Measurements from ENCODE around the gene EP400.
"Not testable (repeated sequence)": the region's sequence is repeated elsewhere in the genome, so short reads cannot be mapped to it uniquely, and the experiment has no call there.

EP400 gene

GRCh38 chr12:132083941-132084620 is 134.3 kb downstream of the EP400 start:
- DNase-seq (ENCODE audit: low read depth, low spot score), result peak; percentile 78

DNA sequence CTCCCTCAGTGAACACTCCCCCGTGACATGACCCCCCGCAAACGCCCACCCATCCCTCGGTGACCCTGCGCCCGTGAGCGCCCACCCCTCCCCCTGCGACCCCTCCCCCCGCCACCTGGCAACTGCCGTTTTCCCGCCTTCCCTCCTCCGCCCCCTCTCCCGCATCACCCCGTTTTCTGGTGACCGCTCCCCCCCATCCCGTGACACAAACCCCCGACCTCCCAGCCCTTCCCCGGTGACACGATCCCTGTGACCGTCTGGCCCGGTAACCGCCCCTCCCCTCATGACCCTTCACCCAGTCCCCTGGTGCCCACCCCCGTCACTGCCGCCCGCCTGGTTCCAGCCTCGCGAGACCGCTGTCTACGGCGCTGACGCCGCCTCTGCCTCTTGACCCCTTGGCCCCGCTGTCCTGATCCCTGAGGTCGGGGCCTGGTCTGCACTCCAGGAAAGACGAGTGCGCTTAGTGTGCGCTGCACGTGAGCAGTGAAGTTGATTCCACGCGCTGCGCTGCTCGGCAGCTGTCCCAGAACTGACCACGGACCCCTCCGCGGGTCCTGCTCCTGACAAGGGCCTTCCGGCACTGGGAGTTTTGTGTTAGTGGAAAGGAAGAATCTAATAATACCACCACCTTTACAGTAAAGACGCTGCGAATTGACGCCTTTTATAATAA is 135.0 kb downstream of the EP400 start:
- DNase-seq (ENCODE audit: low read depth, low spot score), result no peak

GRCh38 chr12:132085291-132085635 is 135.5 kb downstream of the EP400 start:
- DNase-seq (ENCODE audit: low read depth, low spot score), result no peak

DNA sequence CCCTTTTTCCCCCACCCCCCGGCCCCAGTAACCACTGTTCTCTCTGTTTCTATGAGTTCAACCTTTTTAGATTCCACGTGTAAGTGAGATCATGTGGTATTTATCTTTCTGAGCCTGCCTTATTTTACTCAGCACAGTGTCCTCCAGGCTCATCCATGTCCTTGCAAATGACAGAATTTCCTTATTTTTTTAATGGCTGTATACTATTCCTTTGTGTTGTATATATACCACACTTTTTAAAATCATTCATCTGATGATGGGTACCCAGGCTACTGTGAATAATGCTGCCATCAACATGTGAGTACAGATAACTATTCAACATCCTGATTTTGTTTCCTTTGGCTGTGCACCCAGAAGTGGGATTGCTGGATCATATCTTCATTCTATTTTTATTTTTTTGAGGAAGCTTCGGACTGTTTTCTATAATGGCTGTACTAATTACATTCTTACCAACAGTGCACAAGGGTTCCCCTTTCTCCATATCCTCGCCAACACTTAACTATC is 139.7 kb downstream of the EP400 start:
- no peak for DNase-seq (ENCODE audit: low read depth, low spot score)

GRCh38 chr12:132094269-132094891 is 144.6 kb downstream of the EP400 start:
- DNase-seq (ENCODE audit: low read depth, low spot score), result no peak

- no peak for DNase-seq (ENCODE audit: low read depth, low spot score)
Observed at GRCh38 chr12:132095520-132096409, 146.0 kb downstream of the EP400 start.

- no peak for DNase-seq (ENCODE audit: low read depth, low spot score)
Observed at GRCh38 chr12:132099739-132100138, 150.0 kb downstream of the EP400 start.

- DNase-seq (ENCODE audit: low read depth, low spot score), result no peak
Observed at GRCh38 chr12:132100306-132101065, 150.7 kb downstream of the EP400 start.

DNA sequence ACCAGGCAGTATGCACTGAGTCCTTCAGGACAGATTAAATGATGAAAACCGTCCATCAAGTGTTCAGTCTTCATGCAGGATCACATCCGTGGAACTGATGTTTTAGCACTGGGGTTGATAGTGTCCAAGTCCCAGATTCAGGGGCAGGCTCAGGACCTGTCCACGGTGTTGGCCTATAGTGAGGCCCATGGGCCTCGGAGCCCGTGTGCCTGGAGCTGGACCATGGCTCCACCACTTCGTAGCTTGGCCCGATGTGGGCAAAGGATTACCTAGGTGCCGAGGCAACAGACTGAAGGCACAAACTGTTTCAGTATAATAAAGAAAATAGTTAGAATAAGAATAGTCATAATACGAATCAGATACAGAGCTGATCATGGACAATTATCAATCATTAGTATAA is 152.6 kb downstream of the EP400 start:
- DNase-seq (ENCODE audit: low read depth, low spot score), result no peak

DNA sequence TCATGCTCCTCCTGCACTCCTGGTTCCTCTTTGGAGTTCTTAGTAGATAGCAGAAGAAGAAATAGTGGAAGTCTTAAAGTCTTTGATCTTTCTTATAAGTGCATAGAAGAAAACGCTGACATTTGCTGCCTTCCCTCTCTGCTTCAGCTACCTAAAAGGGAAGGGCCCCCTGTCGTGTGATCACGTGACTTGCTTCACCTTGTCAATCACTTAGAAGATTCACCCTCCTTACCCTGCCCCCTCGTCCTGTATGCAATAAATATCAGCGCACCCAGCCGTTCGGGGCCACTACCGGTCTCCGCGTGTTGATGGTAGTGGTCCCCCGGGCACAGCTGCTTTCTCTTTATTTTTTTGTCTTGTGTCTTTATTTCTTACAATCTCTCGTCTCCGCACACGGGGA is 153.3 kb downstream of the EP400 start:
- not testable (repeated sequence) for DNase-seq (ENCODE audit: low read depth, low spot score)

DNA sequence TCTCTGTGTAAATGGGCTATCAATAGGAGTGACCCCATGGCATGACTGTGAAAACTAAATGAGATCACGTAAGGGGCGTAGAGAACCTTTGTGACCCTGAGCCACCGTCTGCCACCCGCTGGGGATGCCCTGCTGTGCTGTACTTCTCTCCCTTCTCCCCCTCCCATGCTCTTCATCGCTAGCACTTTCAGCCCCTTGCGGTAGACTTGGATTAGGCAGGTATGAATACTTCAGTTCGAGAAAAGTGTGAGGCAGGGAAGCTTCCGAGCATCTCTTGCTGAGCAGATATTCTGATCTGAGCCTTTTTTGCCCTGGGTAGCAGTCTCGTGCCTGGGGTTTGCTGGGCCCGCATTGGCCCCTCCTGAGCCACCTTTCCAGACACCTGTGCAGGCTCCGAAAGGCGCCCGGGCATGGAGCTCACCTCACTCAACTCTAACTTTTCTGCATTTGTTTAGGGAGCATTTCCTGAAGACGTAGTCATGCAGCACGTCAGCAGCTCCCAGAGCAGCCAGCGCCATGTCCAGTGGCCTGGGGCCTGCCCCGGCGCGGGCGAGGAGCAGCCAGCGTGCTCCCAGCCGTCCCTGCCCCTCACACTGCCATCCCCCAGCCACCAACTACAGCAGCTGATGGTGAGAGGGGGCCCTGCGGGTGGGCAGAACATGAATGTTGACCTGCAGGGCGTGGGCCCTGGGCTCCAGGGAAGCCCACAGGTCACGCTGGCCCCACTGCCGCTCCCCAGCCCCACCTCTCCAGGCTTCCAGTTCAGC is 154.0 kb downstream of the EP400 start:
- no peak for DNase-seq (ENCODE audit: low read depth, low spot score)

- no peak for DNase-seq (ENCODE audit: low read depth, low spot score)
Observed at GRCh38 chr12:132105467-132105866, 155.7 kb downstream of the EP400 start.

GRCh38 chr12:132106921-132107320 is 157.2 kb downstream of the EP400 start:
- no peak for DNase-seq (ENCODE audit: low read depth, low spot score)

- DNase-seq (ENCODE audit: low read depth, low spot score), result no peak
Observed at GRCh38 chr12:132108211-132108832, 158.6 kb downstream of the EP400 start.

- no peak for DNase-seq (ENCODE audit: low read depth, low spot score)
Observed at GRCh38 chr12:132109741-132110140, 160.0 kb downstream of the EP400 start.

GRCh38 chr12:132110677-132111076 is 160.9 kb downstream of the EP400 start:
- DNase-seq (ENCODE audit: low read depth, low spot score), result no peak

- DNase-seq (ENCODE audit: low read depth, low spot score), result no peak
Observed at GRCh38 chr12:132111654-132112304, 162.0 kb downstream of the EP400 start.

GRCh38 chr12:132114667-132115066 is 164.9 kb downstream of the EP400 start:
- DNase-seq (ENCODE audit: low read depth, low spot score), result no peak

- no peak for DNase-seq (ENCODE audit: low read depth, low spot score)
Observed at GRCh38 chr12:132115500-132115899, 165.8 kb downstream of the EP400 start.
